IPS-NIHi7 (cell line): ENCODE measurements around the gene FNDC11.

Experiments used
- DNase-seq: peaks from one replicate; pipeline ENCODE4 v3.0.0; 2012; ENCODE audit warnings: mixed read lengths; ENCODE audit errors: extremely low spot score

Gene FNDC11

GRCh38 chr20:63539441-63540370, 14.3 kb upstream of the FNDC11 start:
- no peak for DNase-seq

DNA sequence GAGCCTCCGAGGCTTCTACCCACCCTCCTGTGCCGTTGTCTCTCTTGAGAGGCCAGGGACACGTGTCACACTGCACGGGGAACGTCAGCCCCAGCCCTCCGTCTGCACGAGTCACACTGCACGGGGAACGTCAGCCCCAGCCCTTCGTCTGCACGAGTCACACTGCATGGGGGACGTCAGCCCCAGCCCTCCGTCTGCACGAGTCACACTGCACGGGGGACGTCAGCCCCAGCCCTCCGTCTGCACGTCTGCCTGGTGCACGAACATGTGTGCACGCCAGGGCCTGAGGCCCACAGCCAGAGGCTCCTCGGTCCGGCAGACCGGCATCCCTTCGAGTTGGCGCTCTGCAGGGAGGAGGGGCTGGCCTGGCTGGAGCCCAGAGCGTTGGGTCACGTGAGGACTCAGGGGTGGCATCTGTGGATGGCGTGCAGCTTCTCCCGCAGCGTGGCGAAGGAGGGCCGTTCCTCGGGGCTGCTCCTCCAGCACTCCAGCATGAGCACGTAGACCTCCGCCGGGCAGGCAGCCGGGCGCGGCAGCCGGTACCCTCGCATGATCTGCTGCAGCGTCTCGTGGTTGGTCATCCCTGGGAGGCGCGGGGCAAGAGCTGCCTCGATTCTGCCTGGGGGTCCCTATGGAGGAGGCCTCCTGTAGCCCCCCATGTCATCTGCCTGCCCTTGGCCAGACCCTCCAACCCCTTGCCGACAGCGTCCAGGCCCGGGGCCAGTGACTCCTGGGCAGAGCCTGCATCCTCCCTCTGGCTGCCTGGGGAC, 13.4 kb upstream of the FNDC11 start:
- no peak for DNase-seq

DNA sequence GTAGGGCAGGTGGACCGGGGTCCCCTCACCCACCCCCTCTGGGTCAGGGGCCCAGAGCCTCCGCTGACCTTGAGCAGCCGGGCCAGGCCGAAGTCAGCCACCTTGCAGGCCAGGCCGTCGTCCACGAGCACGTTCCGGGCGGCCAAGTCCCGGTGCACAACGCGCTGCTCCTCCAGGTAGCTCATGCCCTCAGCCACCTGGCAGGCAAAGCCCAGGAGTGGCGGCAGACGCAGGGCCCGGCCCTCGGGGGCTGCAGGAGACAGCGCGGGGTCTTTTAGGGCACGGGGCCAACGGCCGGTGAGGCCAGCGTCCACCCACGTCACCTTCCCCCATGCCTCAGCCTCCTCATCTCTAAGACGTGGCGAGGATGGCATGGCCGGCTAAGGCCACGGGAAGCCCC, 12.6 kb upstream of the FNDC11 start:
- no peak for DNase-seq

DNA sequence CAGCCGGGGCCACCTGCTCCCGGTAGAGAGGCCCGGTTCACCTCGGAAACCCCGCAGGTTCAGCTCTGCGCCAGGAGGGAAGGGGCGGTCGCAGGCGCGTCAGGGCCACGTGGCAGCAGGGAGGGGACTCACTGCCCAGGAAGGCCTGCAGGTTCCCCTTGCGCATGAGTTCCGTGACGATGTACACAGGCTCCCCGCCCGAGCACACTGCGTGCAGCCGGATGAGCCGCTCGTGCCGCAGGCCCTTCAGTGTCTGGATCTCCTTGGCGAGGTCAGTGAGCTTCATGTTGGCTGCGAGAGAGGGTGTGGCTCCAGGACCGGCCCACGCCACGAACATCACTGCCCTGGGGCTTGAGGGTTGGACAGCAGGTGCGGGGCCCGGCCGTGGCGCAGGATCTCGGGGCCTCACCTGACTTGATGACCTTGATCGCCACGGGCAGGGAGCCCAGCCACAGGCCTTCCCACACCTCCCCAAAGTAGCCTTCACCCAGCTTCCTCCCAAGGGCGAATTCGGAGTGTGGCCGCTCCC, 11.9 kb upstream of the FNDC11 start:
- DNase-seq, result no peak

DNA sequence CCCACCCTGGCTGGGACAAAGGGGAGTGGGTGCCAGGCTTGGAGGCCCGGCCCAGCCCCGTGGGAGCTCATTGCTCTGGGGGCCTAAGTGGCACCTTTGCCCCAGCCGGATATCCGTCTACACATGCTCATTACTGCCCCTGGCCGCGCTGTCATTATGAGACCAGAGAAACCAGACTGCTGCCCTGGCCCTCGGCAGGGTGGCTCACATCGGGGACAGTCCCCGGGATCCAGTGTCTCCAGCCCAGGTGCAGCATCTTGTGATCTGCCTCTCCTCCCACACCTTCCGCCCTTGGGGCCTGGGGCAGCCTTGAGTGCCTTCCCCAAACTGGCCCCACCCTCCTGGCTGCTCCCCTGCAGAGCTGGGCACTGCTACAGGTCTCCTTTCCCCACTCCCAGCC, 11.3 kb upstream of the FNDC11 start:
- DNase-seq, result no peak

GRCh38 chr20:63543131-63543530, 10.8 kb upstream of the FNDC11 start:
- DNase-seq, result no peak

DNA sequence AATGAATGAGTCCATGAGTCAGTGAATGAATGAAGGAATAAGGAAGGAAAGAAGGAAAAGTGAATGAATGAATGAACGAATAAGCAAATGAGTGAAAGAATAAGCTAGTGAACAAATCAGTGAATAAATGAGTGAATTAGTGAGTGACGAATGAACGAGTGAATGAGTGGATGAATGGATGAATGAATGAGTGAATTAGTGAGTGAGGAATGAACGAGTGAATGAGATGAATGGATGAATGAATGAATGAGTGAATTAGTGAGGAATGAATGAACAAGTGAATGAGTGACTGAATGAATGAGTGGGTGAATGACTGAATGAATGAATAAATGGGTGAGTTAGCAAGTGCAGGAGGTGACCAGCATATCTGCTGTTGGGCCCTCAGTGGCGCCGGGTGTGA, 10.2 kb upstream of the FNDC11 start:
- no peak for DNase-seq

GRCh38 chr20:63544241-63544957, 9.6 kb upstream of the FNDC11 start:
- DNase-seq, result no peak

DNA sequence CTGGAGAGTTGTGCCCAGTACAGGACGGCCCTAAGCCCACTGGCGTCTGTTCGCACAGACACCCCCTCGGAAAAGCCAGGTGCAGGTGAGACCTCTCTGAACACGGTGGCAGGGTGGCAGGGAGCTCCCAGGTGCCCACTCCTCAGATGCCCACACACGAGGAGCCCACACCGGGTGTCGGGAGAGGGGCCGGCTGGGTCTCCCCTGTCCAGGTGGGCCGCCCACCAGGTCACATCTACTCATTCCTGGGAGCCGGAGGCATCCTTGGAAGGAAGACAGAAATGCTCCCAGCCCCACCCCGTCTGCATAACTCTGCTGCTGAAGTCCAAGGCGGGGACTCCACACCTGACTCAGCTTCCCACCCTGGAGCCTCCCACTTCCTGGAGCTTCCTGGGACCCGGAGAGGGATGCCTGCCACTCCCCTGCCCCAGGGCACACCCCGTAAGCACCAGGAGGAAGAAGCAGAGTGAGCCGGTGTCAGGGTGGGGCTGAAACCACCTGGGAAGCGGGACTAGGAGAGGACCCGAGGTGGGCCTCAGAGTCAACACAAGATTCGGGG, 8.9 kb upstream of the FNDC11 start:
- no peak for DNase-seq

DNA sequence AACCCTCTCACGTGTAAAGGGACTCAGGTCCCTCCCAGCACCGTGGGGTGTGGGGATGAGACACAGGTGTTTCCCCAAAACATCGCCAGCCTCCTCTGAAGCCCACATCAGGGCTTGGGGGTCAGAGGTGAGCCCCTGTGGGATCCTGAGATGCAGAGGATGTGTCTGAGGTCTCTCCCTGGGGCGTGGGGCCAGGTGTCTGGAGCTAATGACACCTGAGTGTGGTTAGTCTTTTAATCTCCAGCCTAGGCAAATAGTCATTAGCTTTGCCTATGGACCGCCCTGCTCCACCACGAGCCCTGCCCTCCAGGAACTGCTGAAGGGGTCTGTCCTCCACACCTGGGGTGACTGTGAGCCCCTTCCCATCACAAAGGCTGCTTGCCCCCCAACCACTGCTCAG, 8.1 kb upstream of the FNDC11 start:
- DNase-seq, result no peak

- DNase-seq, result no peak
Observed at GRCh38 chr20:63546256-63546955, 7.6 kb upstream of the FNDC11 start.

DNA sequence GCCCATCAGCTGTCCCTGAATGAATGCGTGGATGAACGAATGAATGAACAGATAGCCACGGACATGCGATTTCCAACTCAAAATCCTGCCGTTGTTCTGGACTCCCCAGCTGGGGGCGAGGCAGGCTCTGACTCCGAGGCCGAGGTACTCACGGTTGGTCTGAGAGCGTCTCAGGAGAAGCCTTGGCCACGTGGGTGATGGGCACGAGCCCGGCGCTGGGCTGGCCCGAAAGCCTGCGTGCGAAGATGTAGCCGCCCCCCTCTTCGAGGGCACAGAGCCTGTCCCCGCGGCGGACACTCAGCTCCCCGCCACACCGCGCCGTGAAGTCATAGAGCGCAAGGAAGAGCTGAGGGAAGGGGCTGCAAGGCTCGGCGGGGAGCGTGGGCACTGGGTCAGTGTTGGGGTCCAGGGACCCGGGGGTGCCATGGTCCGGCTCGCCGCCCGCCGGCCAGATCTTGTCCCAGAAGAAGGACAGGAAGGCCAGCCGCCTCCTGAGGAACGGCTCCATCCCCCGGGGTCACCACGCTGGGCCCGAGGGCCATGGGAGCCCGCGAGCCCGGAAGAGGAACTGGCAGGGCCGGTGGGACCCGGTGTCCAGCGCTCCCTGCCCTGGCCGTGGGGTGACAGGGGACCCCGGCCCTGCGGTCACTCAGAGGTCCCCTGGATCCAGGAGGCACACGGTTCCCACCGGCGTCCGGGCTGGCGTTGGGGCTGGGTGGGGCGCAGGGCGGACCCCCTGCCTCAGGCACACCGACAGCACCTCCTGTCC, 6.8 kb upstream of the FNDC11 start:
- DNase-seq, result no peak

DNA sequence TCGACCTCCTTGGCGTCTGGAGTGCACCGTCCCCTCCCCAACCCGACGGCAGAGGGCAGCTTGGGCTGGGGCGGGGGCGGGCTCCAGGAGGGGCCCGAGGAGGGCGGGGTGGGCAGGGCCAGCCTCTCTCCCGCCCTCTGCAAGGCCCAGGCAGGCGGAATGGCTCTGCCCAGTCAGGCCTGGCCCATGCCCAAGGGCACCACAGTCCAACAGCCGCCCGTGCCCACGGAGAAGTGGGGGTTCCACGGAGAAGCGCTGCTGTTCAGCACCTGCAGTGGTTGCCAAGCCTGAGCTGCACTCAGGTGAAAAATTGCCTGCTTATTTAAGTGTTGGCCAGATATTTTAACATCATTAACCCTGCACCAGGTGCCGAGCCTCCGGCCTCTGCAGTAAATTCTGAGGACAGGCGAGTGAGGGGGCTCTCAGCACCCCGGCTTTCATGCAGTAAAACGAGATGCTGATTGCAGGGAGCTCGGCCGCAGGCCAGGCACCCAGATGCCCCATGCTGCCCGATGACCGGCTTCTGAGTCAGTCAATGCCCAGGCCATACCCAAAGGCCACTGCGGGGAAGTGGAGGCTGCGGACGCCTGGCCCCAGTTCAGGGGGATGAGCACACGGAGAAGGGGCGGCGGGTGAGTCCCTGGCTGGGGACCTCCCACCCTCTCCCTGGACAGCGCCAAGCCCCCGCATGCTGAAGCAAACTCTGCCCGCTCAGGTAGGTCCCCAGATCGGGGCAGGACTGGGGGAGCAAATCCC, 6.1 kb upstream of the FNDC11 start, which contains the start of gene SRMS:
Gene SRMS (minus strand): TSS at position 25 of the 756 bp plus-strand sequence. CDS start 286 bp downstream, outside the sequence.
- peak; percentile 78 for DNase-seq

- DNase-seq, result no peak
Observed at GRCh38 chr20:63548542-63548941, 5.4 kb upstream of the FNDC11 start.

GRCh38 chr20:63549019-63549418, 4.9 kb upstream of the FNDC11 start:
- DNase-seq, result no peak

GRCh38 chr20:63549679-63550282, 4.2 kb upstream of the FNDC11 start:
- no peak for DNase-seq

DNA sequence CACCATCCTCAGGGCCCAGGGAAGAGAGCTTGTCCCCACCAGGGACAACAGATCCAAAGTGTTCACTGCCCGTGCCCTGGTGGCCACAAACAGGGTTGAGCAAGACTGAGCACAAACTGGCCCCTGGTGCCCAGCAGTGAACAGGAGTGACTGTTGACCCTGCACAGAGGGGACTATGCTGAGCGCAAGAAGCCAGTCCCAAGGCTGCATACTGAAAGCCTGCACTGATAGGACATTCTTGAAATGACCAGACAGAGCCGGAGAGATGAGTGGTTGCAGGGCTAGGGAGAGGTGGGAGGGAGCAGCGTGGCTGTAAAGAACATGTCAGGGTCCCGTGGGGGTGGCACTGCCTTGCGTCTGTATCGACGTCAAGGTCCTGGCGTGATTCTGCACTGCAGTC, 2.9 kb upstream of the FNDC11 start:
- no peak for DNase-seq

- no peak for DNase-seq
Observed at GRCh38 chr20:63552481-63553249, 1.3 kb upstream of the FNDC11 start.
